Glomerular endothelial cell (primary cell): ENCODE results near the gene GPC1. TPM values are rescaled to one million over a fixed set of nuclear protein-coding genes. Genes with fewer than 3 reads are reported as not detected.

Experiments
- DNase-seq: peaks from one replicate; pipeline ENCODE4 v3.0.0-alpha.2; 2011; ENCODE audit warnings: low read depth, low spot score; ENCODE audit errors: extremely low read depth
- total RNA-seq: library from RNA; depleted of rRNA; stranded (reverse); fragments of >200 nt; gene quantifications from 2 replicates; pipeline ENCODE4 v1.2.3, GENCODE V29; 2015

The GPC1 gene
- total RNA-seq, 1 donor from 2014 or later: 141 TPM

GRCh38 chr2:240455272-240455646 lies 19.8 kb downstream of the GPC1 start:
- DNase-seq: no peak

- DNase-seq: no peak
These were observed 20.4 kb downstream of the GPC1 start for GRCh38 chr2:240455647-240456446.

- DNase-seq: no peak
These were observed 21.2 kb downstream of the GPC1 start for GRCh38 chr2:240456447-240457222.

GRCh38 chr2:240457223-240458043 lies 22.0 kb downstream of the GPC1 start:
- DNase-seq: no peak

- no peak for DNase-seq
These were observed 22.8 kb downstream of the GPC1 start for GRCh38 chr2:240458044-240458899.

- DNase-seq: no peak
These were observed 23.5 kb downstream of the GPC1 start for GRCh38 chr2:240458900-240459391.

- DNase-seq: no peak
These were observed 24.2 kb downstream of the GPC1 start for GRCh38 chr2:240459401-240460252.

- DNase-seq: no peak
These were observed 24.8 kb downstream of the GPC1 start for GRCh38 chr2:240460253-240460711.

- no peak for DNase-seq
These were observed 25.4 kb downstream of the GPC1 start for GRCh38 chr2:240460781-240461431.

- no peak for DNase-seq
These were observed 26.1 kb downstream of the GPC1 start for GRCh38 chr2:240461471-240462072.

- no peak for DNase-seq
These were observed 26.7 kb downstream of the GPC1 start for GRCh38 chr2:240462073-240462706.

- DNase-seq: no peak
These were observed 27.3 kb downstream of the GPC1 start for GRCh38 chr2:240462707-240463273.

- no peak for DNase-seq
These were observed 27.9 kb downstream of the GPC1 start for GRCh38 chr2:240463274-240463865.

GRCh38 chr2:240463866-240464481 lies 28.5 kb downstream of the GPC1 start:
- no peak for DNase-seq

- DNase-seq: no peak
These were observed 29.2 kb downstream of the GPC1 start for GRCh38 chr2:240464514-240465241.

- DNase-seq: no peak
These were observed 29.9 kb downstream of the GPC1 start for GRCh38 chr2:240465268-240465764.
